SK-N-MC (cell line): Measurements from ENCODE around the gene ACSM6.

Source experiments
- EZH2 ChIP-seq: fragments of 200-600 bp; sonication (generic); IDR thresholded peaks from one replicate; pipeline ENCODE4 v1.6.1; 2017; ENCODE audit warnings: antibody characterized with exemption
- POLR2AphosphoS5 ChIP-seq: IDR thresholded peaks from 2 replicates; pipeline ENCODE4 v1.6.1; 2012; ENCODE audit warnings: mild to moderate bottlenecking, low read depth, low read length, borderline replicate concordance

DNA sequence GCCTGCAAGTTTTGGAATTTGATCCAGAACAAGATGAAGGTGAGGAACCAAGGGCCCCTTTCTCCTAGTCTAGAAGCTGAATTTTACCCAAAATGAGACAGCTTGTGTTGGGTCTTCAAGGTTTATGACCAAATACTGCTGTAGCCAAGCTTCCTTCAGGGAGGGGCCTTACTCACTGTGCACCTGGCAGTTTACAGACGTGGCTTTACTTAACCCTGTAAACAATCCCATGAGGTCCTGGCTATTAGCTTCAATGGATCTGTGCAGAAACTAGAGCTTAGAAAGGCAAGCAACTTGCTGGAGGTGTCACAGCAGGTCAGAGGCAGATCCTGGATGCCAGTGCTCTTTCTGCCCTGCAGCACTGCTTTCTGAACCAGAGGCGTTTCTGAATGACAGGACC, 50.1 kb downstream of the ACSM6 start:
- TF ChIP-seq POLR2AphosphoS5 (no peak), EZH2 (no peak)
